ENCODE results near the gene CFAP46. TPM values are rescaled to one million over a fixed set of nuclear protein-coding genes. Genes with fewer than 3 reads are reported as not detected.
A peak's percentile ranks its signal among the peaks of the same experiment; 100 is the strongest.
"Not testable (repeated sequence)": the region's sequence is repeated elsewhere in the genome, so short reads cannot be mapped to it uniquely, and the experiment has no call there.

Gene CFAP46
- total RNA-seq, 1 donor from 2014 or later, result not detected

DNA sequence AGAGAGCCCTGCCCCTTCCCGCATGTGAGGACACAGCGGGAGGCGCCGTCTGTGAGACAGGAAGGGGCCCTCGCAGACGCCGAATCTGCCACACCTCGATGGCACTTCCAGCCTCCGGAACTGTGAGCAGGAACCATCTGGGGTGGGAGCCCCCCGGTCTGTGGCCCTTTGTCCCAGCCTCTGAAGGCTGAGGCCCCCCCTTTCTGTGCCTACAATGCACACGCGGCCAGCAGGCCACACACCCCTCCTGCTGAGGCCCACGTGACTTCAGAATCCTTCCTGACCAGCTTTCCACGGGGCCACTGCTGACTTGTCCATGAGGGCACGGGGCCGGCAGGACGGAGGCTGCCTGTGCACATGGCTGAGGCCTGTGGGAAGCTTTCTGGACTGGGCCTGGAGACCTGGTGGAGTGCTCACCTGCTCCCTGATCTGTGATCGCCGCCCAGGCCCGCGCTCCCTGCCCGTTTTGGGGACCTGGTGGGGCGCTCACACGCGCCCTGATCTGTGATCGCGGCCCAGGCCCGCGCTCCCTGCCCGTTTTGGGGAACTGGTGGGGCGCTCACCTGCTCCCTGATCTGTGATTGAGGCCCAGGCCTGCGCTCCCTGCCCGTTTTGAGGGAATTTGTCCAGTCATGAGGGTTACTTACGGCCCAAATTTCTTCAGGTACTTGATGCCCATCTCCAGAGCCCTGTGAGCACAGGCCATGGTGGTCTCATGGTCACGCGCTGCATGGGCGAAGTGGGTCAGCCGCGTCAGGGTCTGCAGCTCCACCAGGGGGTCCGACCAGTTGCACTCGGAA is 34.3 kb downstream of the CFAP46 start:
- no peak for DNase-seq
- Mint-ChIP-seq H3K4me1 (peaks cover 9% of the 10 kb centered on the region), H3K9me3 (no peaks in the 10 kb centered on the region), H3K36me3 (ENCODE audit: low read depth) (no peaks in the 10 kb centered on the region), H3K4me3 (no peak overlapping the region), H3K27me3 (no peaks in the 10 kb centered on the region), H3K27ac (no peak overlapping the region)
- intact Hi-C loops (cut with micrococcal nuclease), result no loop called here

DNA sequence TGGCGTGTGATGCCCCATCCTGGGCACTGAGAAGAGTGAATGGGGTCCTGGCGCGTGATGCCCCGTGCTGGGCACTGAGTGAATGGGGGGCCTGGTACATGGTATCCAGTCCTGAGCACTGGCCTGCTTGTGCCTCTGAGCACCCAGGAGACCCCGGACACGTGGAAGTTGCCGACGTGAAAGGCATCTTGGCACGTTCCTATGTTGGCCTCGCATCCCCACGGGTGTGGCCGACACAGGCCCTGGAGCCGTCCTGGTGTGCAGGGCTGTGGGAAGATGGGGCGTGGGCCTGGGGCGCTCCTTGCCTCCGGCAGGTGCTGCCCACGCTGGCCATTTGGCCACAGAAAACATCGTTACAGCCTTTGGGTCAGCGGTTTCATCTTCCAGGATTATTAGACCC is 35.5 kb downstream of the CFAP46 start:
- H3K36me3 Mint-ChIP-seq (ENCODE audit: low read depth), result no peaks in the 10 kb centered on the region
- H3K4me3 Mint-ChIP-seq, result no peak overlapping the region
- H3K27me3 Mint-ChIP-seq, result no peaks in the 10 kb centered on the region
- no peak overlapping the region for H3K27ac Mint-ChIP-seq
- peaks cover 9% of the 10 kb centered on the region for H3K4me1 Mint-ChIP-seq
- intact Hi-C loops (cut with micrococcal nuclease), result no loop called here
- no peaks in the 10 kb centered on the region for H3K9me3 Mint-ChIP-seq
- no peak for DNase-seq

DNA sequence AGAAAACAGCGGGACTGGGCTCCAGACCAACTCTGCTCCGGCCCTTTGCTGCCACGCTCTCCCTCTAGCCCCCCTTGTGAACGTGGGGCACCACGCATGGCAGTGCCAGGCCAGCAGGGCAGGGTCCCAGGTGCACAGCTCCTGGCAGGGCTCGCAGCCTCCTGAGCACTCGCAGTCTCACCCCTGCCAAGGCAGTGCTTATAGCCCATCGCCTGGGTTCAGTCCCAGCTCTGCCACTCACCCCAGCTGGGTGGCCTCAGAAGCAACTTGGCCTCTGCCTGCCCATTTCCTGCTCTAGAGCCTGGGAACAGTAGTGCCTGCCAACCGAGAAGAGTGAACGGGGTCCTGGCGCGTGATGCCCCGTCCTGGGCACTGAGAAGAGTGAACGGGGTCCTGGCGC is 36.3 kb downstream of the CFAP46 start:
- Mint-ChIP-seq H3K27me3 (no peaks in the 10 kb centered on the region), H3K36me3 (ENCODE audit: low read depth) (no peaks in the 10 kb centered on the region), H3K27ac (no peak overlapping the region), H3K9me3 (no peaks in the 10 kb centered on the region), H3K4me3 (no peak overlapping the region), H3K4me1 (peaks cover 9% of the 10 kb centered on the region)
- DNase-seq, result no peak
- intact Hi-C loops (cut with micrococcal nuclease), result no loop called here

DNA sequence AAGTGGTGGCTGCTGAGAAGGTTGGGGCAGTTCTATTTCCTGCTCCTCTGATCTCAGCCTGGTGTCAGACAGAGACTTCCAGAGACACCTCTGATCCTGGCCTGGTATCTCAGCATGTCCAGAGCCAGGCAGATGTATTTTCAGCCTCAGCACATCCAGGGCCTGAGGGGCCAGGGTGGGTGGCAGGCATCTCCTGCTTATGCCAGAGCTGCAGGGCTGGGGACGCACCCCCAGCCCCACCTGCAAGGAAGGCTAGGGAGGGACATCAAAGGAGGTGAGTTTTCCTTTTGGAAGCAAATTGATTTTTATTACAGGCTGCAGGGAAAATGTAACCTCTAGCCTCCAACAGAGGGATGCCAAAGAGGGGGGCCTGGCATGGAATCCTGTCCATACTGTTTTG is 36.7 kb downstream of the CFAP46 start:
- Mint-ChIP-seq H3K27me3 (no peaks in the 10 kb centered on the region), H3K27ac (no peak overlapping the region), H3K36me3 (ENCODE audit: low read depth) (no peaks in the 10 kb centered on the region), H3K4me1 (peaks cover 9% of the 10 kb centered on the region), H3K9me3 (no peaks in the 10 kb centered on the region), H3K4me3 (no peak overlapping the region)
- no peak for DNase-seq
- intact Hi-C loops (cut with micrococcal nuclease), result no loop called here

DNA sequence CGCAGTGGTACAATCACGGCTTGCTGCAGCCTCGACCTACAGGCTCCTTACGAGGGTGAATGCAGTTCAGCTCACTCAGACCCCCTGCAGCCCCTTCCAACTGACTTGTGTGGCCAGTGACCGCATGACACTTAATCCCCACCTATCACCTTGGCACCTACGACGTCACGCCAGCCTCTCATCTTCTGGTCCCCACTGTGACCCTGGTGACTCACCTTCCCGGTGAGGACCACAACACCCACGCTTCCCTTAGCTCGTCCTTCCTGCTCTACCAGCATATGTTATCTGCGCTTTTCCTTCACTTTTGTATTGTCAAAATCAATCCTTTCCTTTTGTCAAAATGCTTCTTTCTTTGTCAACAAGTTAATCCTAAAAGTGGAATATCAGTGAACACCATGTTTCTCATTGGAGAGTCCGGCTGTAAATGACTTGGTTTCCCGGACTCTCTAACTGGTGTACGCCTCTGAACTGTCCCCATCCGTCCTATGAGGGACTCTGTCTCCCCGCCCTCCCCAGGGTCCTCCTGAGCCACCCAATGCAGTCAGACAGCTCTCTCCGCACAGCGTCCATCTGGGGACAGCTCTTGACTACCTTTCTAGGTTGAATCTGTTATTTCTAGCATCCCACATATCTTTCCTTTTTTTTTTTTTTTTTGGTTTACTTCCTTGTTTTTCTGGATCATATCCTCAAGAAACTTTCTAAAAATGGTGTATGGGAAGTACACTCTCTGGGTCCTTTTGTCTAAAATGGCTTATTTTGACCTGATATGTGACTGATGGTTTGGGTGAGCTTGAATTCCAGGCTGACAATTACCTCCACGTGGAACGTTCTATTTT is 37.3 kb downstream of the CFAP46 start:
- H3K9me3 Mint-ChIP-seq, result no peaks in the 10 kb centered on the region
- no peak overlapping the region for H3K4me3 Mint-ChIP-seq
- intact Hi-C loops (cut with micrococcal nuclease), result loop anchor here (5.0 kb wide), 1 partner anchor 217 kb away; no protein-coding TSS in a partner anchor
- no peak for DNase-seq
- H3K27ac Mint-ChIP-seq, result no peak overlapping the region
- H3K36me3 Mint-ChIP-seq (ENCODE audit: low read depth), result no peaks in the 10 kb centered on the region
- H3K4me1 Mint-ChIP-seq, result peaks cover 9% of the 10 kb centered on the region
- no peaks in the 10 kb centered on the region for H3K27me3 Mint-ChIP-seq

- H3K9me3 Mint-ChIP-seq, result no peaks in the 10 kb centered on the region
- no peak overlapping the region for H3K4me3 Mint-ChIP-seq
- intact Hi-C loops (cut with micrococcal nuclease), result loop anchor here (5.0 kb wide), 1 partner anchor 218 kb away; no protein-coding TSS in a partner anchor
- peak; percentile 71 for DNase-seq
- H3K27me3 Mint-ChIP-seq, result no peaks in the 10 kb centered on the region
- H3K4me1 Mint-ChIP-seq, result peaks cover 9% of the 10 kb centered on the region
- no peak overlapping the region for H3K27ac Mint-ChIP-seq
- H3K36me3 Mint-ChIP-seq (ENCODE audit: low read depth), result no peaks in the 10 kb centered on the region
Observed at GRCh38 chr10:132904181-132904813, 38.1 kb downstream of the CFAP46 start.

DNA sequence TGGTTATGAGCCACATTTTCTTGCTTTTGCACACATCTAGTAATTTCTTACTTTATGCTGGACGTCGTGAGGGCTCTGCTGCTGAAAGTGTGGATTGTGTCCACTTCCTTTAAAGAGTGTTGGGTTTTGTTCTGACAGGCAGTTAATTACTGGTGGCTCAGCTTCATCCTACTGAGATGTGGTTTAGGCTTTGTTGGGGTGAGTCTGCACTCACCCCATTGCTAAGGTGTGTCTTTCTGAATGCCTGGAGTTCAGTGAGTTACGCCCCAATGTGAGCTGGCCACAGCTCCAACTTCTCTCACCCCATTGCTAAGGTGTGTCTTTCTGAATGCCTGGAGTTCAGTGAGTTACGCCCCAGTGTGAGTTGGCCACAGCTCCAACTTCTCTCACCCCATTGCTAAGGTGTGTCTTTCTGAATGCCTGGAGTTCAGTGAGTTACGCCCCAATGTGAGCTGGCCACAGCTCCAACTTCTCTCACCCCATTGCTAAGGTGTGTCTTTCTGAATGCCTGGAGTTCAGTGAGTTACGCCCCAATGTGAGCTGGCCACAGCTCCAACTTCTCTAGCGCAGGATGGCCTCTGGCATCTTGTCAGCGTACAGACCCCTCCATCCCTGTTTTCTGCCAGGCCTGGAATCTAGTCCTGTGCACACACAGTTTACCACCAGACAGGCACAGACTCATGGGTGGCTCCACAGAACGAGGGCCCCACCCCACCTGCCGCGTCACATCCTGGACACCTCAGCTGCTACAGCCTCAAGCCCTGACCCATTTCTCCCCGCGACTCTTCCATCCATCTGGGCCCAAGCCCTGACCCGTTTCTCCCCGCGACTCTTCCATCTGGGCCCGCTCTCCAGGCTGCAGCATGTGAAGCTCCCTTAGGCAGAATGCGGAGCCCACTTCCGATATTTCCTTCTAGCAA is 39.5 kb downstream of the CFAP46 start:
- not testable (repeated sequence) for H3K4me1 Mint-ChIP-seq; H3K27me3 Mint-ChIP-seq; H3K9me3 Mint-ChIP-seq; H3K4me3 Mint-ChIP-seq; DNase-seq; H3K27ac Mint-ChIP-seq; H3K36me3 Mint-ChIP-seq (ENCODE audit: low read depth)
- intact Hi-C loops (cut with micrococcal nuclease), result loop anchor here (5.0 kb wide), 1 partner anchor 219 kb away; no protein-coding TSS in a partner anchor

- Mint-ChIP-seq H3K36me3 (ENCODE audit: low read depth) (no peaks in the 10 kb centered on the region), H3K4me3 (no peak overlapping the region), H3K9me3 (no peaks in the 10 kb centered on the region), H3K4me1 (peaks cover 9% of the 10 kb centered on the region), H3K27me3 (no peaks in the 10 kb centered on the region), H3K27ac (no peak overlapping the region)
- DNase-seq, result no peak
- intact Hi-C loops (cut with micrococcal nuclease), result loop anchor here (5.0 kb wide), 1 partner anchor 221 kb away; no protein-coding TSS in a partner anchor
Observed at GRCh38 chr10:132901351-132901750, 41.0 kb downstream of the CFAP46 start.

DNA sequence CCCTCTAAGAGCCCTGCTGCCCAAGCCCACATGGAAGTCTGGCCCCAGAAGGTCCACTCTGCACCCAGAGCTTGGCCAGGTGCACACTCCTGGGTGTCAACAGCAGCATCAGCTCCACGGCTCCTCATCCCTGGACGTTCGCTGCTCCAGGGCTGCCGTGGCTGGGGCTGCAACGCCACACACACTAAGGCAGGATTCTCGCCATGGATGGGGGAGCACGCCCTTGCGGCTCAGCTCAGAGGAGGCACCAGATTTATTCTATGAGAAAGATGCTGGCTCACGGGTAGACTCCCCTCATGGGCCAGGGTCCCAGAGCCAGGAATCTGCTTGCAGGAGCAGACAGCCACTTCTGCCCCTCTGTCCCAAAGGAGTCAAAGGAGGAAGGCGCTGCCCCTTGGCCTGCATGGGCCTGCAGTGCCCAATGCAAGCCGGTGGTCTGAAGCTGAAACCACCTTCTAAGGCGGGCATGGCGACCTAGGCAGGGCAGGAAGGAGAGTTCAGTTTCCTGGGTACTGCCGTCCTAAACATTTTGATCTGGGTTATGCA is 42.1 kb downstream of the CFAP46 start:
- intact Hi-C loops (cut with micrococcal nuclease), result loop anchor here (5.0 kb wide), 1 partner anchor 222 kb away; no protein-coding TSS in a partner anchor

GRCh38 chr10:132899751-132900065 is 42.7 kb downstream of the CFAP46 start:
- Mint-ChIP-seq H3K4me3 (no peak overlapping the region), H3K27ac (no peak overlapping the region), H3K9me3 (no peaks in the 10 kb centered on the region), H3K27me3 (no peaks in the 10 kb centered on the region), H3K4me1 (peaks cover 2% of the 10 kb centered on the region), H3K36me3 (ENCODE audit: low read depth) (no peaks in the 10 kb centered on the region)
- no peak for DNase-seq
- intact Hi-C loops (cut with micrococcal nuclease), result loop anchor here (5.0 kb wide), 1 partner anchor 223 kb away; no protein-coding TSS in a partner anchor

More for the DNA sequence above, 42.1 kb downstream of the CFAP46 start:
- Mint-ChIP-seq H3K4me1 (peaks cover 8% of the 10 kb centered on the region), H3K27me3 (no peaks in the 10 kb centered on the region), H3K4me3 (no peak overlapping the region), H3K9me3 (no peaks in the 10 kb centered on the region), H3K27ac (no peak overlapping the region), H3K36me3 (ENCODE audit: low read depth) (no peaks in the 10 kb centered on the region)
- no peak for DNase-seq

- no peaks in the 10 kb centered on the region for H3K9me3 Mint-ChIP-seq
- H3K4me1 Mint-ChIP-seq, result no peaks in the 10 kb centered on the region
- intact Hi-C loops (cut with micrococcal nuclease), result no loop called here
- DNase-seq, result no peak
- H3K36me3 Mint-ChIP-seq (ENCODE audit: low read depth), result no peaks in the 10 kb centered on the region
- no peak overlapping the region for H3K27ac Mint-ChIP-seq
- peaks cover 4% of the 10 kb centered on the region for H3K27me3 Mint-ChIP-seq
- no peak overlapping the region for H3K4me3 Mint-ChIP-seq
Observed at GRCh38 chr10:132899054-132899750, 43.2 kb downstream of the CFAP46 start.

DNA sequence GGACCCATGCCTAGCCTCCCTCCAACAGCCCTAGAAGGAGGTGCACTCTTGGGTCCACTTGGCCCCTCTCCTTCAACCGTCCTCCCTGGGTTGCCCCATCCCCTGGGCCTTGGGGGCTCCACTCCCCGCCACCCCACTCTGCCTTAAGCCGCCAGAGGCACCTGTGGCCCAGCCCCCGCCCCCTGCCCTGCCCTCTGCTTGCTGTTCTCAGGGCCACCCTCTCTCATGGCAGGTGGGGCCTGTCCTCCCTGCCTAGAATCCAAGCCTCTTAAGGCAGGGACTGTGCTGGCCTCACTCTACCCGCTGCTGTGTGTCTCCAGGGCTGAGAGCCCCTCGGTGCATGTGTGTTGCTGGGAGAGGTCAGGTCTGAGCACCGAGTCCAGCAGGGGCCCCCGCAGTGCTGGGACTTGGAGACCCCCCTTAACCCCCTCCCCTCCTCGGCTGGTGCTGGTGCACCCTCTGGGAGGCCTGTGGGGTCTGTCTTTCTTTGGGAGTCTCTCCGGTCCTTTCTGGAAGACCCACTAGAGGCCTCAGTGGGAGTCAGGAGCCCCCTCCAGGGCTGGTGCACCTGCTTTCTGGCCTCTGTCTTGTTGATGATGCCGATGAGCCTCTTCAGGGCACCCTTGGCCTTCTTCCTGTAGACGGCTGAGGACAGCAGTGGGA is 43.8 kb downstream of the CFAP46 start:
- H3K36me3 Mint-ChIP-seq (ENCODE audit: low read depth), result no peaks in the 10 kb centered on the region
- DNase-seq, result no peak
- peaks cover 7% of the 10 kb centered on the region for H3K27me3 Mint-ChIP-seq
- no peaks in the 10 kb centered on the region for H3K9me3 Mint-ChIP-seq
- H3K4me3 Mint-ChIP-seq, result no peak overlapping the region
- H3K27ac Mint-ChIP-seq, result no peak overlapping the region
- H3K4me1 Mint-ChIP-seq, result no peaks in the 10 kb centered on the region
- intact Hi-C loops (cut with micrococcal nuclease), result no loop called here
